Breast epithelium (tissue), 4 donors: ENCODE results near the gene OTUB2. TPM values are rescaled to one million over a fixed set of nuclear protein-coding genes. Genes with fewer than 3 reads are reported as not detected.

Experiments used
- DNase-seq, 2 donors: peaks; one replicate each; pipeline ENCODE4 v3.0.0-alpha.2; 2019; ENCODE audit warnings: low spot score in 2 of 2
- H3K27ac ChIP-seq, 2 donors: fragments of 200-600 bp; sonication (generic) in 1 of 2; one replicate each; pipeline ENCODE4 v1.5.1; 2016 to 2019; ENCODE audit warnings: mild to moderate bottlenecking in 1 of 2
- H3K27me3 ChIP-seq, 2 donors: fragments of 200-600 bp; sonication (generic) in 1 of 2; one replicate each; pipeline versions ENCODE4 v1.5.1 to v1.6.0; 2017 to 2019; ENCODE audit warnings: control low read depth in 1 of 2, mild to moderate bottlenecking in 1 of 2
- H3K36me3 ChIP-seq: fragments of 200-600 bp; one replicate; pipeline ENCODE4 v1.5.1; 2019
- H3K4me1 ChIP-seq, 2 donors: fragments of 200-600 bp; sonication (generic); one replicate each; pipeline ENCODE4 v1.5.1; 2016 to 2019; ENCODE audit warnings: control low read depth in 1 of 2
- H3K4me3 ChIP-seq, 3 donors: fragments of 200-600 bp; sonication (generic); 1 replicate in 2 of 3; 2 replicates in 1 of 3; pipeline ENCODE4 v1.5.1; 2016 to 2019; ENCODE audit warnings: mild to moderate bottlenecking in 3 of 3, moderate library complexity in 2 of 3
- H3K9me3 ChIP-seq, 2 donors: fragments of 200-600 bp; sonication (generic) in 1 of 2; one replicate each; pipeline ENCODE4 v1.5.1; 2016 to 2019; ENCODE audit warnings: control low read depth in 1 of 2
- POLR2A ChIP-seq: fragments of 450-650 bp; IDR thresholded peaks from one replicate; pipeline ENCODE4 v1.6.1; 2016; ENCODE audit warnings: antibody characterized with exemption, mild to moderate bottlenecking, moderate library complexity
- POLR2AphosphoS5 ChIP-seq, 3 donors: sonication (generic); formaldehyde crosslinking; IDR thresholded peaks; one replicate each; pipeline ENCODE4 v1.6.1; 2017; ENCODE audit warnings: antibody characterized with exemption in 3 of 3
- intact Hi-C: fragments of 100-400 bp; cut with DNase I; formaldehyde crosslinking; loops from one replicate; pipeline ENCODE4 v1.15.1; 2023; ENCODE audit warnings: low total_unique reads
- total RNA-seq, 3 donors: library from RNA; depleted of rRNA; stranded (reverse); fragments of >200 nt; gene quantifications; one replicate each; pipeline ENCODE4 v1.1.0, GENCODE V29; 2016
- TF ChIP-seq, protein P1 (sequence below), 3 donors: fragments of 450-650 bp; IDR thresholded peaks; one replicate each; pipeline ENCODE4 v1.5.1; 2016 to 2017; ENCODE audit warnings: antibody characterized with exemption in 3 of 3, mild to moderate bottlenecking in 3 of 3, moderate library complexity in 3 of 3

OTUB2 gene
- total RNA-seq, 3 donors from 2014 or later = 0.64 to 1.6 (median 0.73) TPM

- peak within 1 kb of the TSS; percentile 83 to 97 (median 97) for H3K4me3 ChIP-seq
- intact Hi-C loops = no loop called here
- TF ChIP-seq POLR2AphosphoS5 (IDR thresholded peaks at IDR 0.05) = peak; percentile 88 to 98 (median 94)
- peak; percentile 95 for TF ChIP-seq POLR2A
- TF ChIP-seq, protein P1, sequence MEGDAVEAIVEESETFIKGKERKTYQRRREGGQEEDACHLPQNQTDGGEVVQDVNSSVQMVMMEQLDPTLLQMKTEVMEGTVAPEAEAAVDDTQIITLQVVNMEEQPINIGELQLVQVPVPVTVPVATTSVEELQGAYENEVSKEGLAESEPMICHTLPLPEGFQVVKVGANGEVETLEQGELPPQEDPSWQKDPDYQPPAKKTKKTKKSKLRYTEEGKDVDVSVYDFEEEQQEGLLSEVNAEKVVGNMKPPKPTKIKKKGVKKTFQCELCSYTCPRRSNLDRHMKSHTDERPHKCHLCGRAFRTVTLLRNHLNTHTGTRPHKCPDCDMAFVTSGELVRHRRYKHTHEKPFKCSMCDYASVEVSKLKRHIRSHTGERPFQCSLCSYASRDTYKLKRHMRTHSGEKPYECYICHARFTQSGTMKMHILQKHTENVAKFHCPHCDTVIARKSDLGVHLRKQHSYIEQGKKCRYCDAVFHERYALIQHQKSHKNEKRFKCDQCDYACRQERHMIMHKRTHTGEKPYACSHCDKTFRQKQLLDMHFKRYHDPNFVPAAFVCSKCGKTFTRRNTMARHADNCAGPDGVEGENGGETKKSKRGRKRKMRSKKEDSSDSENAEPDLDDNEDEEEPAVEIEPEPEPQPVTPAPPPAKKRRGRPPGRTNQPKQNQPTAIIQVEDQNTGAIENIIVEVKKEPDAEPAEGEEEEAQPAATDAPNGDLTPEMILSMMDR (IDR thresholded peaks at IDR 0.05) = peak in 1 of 3 donors; percentile 7
- H3K36me3 ChIP-seq = no peaks in the 10 kb centered on the region
- H3K4me1 ChIP-seq = peaks cover 0 to 12% of the 10 kb centered on the region in 2 donors
- DNase-seq = peak; percentile 95 to 96
- H3K27ac ChIP-seq = peak within 1 kb of the TSS; percentile 86 to 97
- no peaks in the 10 kb centered on the region for H3K9me3 ChIP-seq
- H3K27me3 ChIP-seq = no peaks in the 10 kb centered on the region
Observed at GRCh38 chr14:94080621-94081385, 54.7 kb downstream of the OTUB2 start, which contains the start of the genes DDX24 and IFI27L1. DDX24 (minus strand) TSS chr14:94081202; CDS start chr14:94079742, 1,460 bp downstream. IFI27L1 (plus strand) TSS chr14:94081310; CDS start chr14:94096938, 15,628 bp downstream.

- peaks cover 0 to 12% of the 10 kb centered on the region in 2 donors for H3K4me1 ChIP-seq
- H3K27ac ChIP-seq = peak overlapping the region; percentile 86 to 97
- H3K4me3 ChIP-seq = peak overlapping the region; percentile 83 to 97 (median 97)
- no peaks in the 10 kb centered on the region for H3K9me3 ChIP-seq
- no peaks in the 10 kb centered on the region for H3K36me3 ChIP-seq
- no peaks in the 10 kb centered on the region for H3K27me3 ChIP-seq
- DNase-seq = no peak
- intact Hi-C loops = no loop called here
- no peak for TF ChIP-seq POLR2AphosphoS5 (IDR thresholded peaks at IDR 0.05)
- TF ChIP-seq, protein P1 (IDR thresholded peaks at IDR 0.05) = no peak
- no peak for TF ChIP-seq POLR2A
Observed at GRCh38 chr14:94081386-94081820, 55.3 kb downstream of the OTUB2 start.

GRCh38 chr14:94087891-94088290, 61.8 kb downstream of the OTUB2 start:
- intact Hi-C loops = no loop called here
- no peaks in the 10 kb centered on the region for H3K27me3 ChIP-seq
- H3K4me3 ChIP-seq = no peak overlapping the region
- H3K36me3 ChIP-seq = no peaks in the 10 kb centered on the region
- TF ChIP-seq, protein P1 (IDR thresholded peaks at IDR 0.05) = no peak
- TF ChIP-seq POLR2A (no peak), POLR2AphosphoS5 (IDR thresholded peaks at IDR 0.05) (no peak)
- no peak for DNase-seq
- no peaks in the 10 kb centered on the region for H3K9me3 ChIP-seq
- H3K27ac ChIP-seq = no peak overlapping the region
- no peaks in the 10 kb centered on the region for H3K4me1 ChIP-seq

DNA sequence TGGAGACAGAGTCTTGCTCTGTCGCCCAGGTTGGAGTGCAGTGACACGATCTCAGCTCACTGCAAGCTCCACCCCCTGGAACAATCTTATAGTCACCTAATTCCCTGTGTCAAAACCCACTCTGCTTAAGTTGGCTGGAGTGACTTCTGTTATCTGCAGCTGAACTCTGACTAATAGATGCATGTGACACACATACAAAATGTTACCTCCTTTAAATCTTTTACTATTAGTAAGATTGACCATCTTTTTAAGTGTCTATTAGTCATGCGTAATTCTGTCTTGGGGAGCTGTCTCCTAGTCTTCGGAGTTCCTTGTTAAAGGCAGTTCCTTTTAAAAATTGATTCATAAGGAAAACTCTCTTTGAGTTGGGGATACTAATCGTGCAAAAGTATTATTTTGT, 62.4 kb downstream of the OTUB2 start:
- TF ChIP-seq POLR2A = no peak
- no peaks in the 10 kb centered on the region for H3K4me1 ChIP-seq
- H3K27me3 ChIP-seq = no peaks in the 10 kb centered on the region
- H3K4me3 ChIP-seq = no peak overlapping the region
- no peaks in the 10 kb centered on the region for H3K9me3 ChIP-seq
- intact Hi-C loops = no loop called here
- DNase-seq = no peak
- no peaks in the 10 kb centered on the region for H3K36me3 ChIP-seq
- H3K27ac ChIP-seq = no peak overlapping the region

DNA sequence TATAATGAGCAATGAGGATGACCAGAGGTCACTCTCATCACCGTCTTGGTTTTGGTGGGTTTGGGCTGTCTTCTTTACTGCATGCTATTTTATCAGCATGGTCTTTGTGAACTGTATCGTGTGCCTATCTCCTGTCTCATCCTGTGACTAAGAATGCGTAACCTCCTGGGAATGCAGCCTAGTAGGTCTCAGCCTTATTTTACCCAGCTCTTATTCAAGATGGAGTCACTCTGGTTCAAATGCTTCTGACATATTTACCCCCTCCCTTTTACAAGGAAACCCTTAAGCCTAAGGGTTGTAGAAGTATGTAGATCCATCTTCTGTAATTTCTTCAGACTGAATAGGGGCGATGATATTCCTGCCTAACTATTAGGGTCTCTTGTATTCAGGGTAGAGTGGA, 63.3 kb downstream of the OTUB2 start:
- Histone ChIP-seq H3K4me3 (no peak overlapping the region), H3K36me3 (no peaks in the 10 kb centered on the region), H3K27ac (no peak overlapping the region), H3K9me3 (no peaks in the 10 kb centered on the region), H3K4me1 (no peaks in the 10 kb centered on the region), H3K27me3 (no peaks in the 10 kb centered on the region)
- intact Hi-C loops = no loop called here
- no peak for TF ChIP-seq POLR2A
- TF ChIP-seq POLR2AphosphoS5 (IDR thresholded peaks at IDR 0.05) = no peak
- TF ChIP-seq, protein P1 (IDR thresholded peaks at IDR 0.05) = no peak
- no peak for DNase-seq
